Smooth muscle cell of the brain vasculature (primary cell): ENCODE results near the gene SMG7.

Source experiments
- DNase-seq: peaks from one replicate; pipeline ENCODE4 v3.0.0-alpha.2; 2012; ENCODE audit warnings: low read depth, low spot score

The SMG7 gene

GRCh38 chr1:183470147-183470960 is 1.9 kb upstream of the SMG7 start:
- DNase-seq: no peak

GRCh38 chr1:183470961-183471742 is 1.1 kb upstream of the SMG7 start:
- DNase-seq: peak; percentile 40

- DNase-seq: peak; percentile 94
Observed at GRCh38 chr1:183471743-183472487, 384 bp upstream of the SMG7 start.

GRCh38 chr1:183473217-183473536 is 878 bp downstream of the SMG7 start:
- DNase-seq: no peak

- no peak for DNase-seq
Observed at GRCh38 chr1:183476081-183476480, 3.8 kb downstream of the SMG7 start.

GRCh38 chr1:183477986-183478781 is 5.9 kb downstream of the SMG7 start:
- DNase-seq: no peak

- DNase-seq: no peak
Observed at GRCh38 chr1:183480971-183481441, 8.7 kb downstream of the SMG7 start.

- no peak for DNase-seq
Observed at GRCh38 chr1:183483224-183483623, 10.9 kb downstream of the SMG7 start.

GRCh38 chr1:183484254-183484653 is 12.0 kb downstream of the SMG7 start:
- no peak for DNase-seq

GRCh38 chr1:183484851-183485250 is 12.6 kb downstream of the SMG7 start:
- no peak for DNase-seq

- DNase-seq: no peak
Observed at GRCh38 chr1:183487674-183488442, 15.6 kb downstream of the SMG7 start.

- DNase-seq: no peak
Observed at GRCh38 chr1:183490932-183491331, 18.6 kb downstream of the SMG7 start.

GRCh38 chr1:183493540-183494245 is 21.4 kb downstream of the SMG7 start:
- DNase-seq: no peak

- no peak for DNase-seq
Observed at GRCh38 chr1:183495420-183495819, 23.1 kb downstream of the SMG7 start.

GRCh38 chr1:183497218-183497617 is 24.9 kb downstream of the SMG7 start:
- no peak for DNase-seq

GRCh38 chr1:183498342-183498991 is 26.2 kb downstream of the SMG7 start:
- DNase-seq: no peak

- DNase-seq: no peak
Observed at GRCh38 chr1:183505454-183506089, 33.3 kb downstream of the SMG7 start.

GRCh38 chr1:183506561-183506960 is 34.3 kb downstream of the SMG7 start:
- DNase-seq: no peak

- DNase-seq: no peak
Observed at GRCh38 chr1:183508694-183509093, 36.4 kb downstream of the SMG7 start.
